NCI-H1105 treated with DMSO at 0.1 percent for 48 hours (cell line): ENCODE data around the gene SUGP1.
"Not testable (repeated sequence)": the region's sequence is repeated elsewhere in the genome, so short reads cannot be mapped to it uniquely, and the experiment has no call there.

Source experiments
- DNase-seq: peaks from one replicate; lab custom pipeline; 2025; lab: John Stamatoyannopoulos, UW

Gene SUGP1

DNA sequence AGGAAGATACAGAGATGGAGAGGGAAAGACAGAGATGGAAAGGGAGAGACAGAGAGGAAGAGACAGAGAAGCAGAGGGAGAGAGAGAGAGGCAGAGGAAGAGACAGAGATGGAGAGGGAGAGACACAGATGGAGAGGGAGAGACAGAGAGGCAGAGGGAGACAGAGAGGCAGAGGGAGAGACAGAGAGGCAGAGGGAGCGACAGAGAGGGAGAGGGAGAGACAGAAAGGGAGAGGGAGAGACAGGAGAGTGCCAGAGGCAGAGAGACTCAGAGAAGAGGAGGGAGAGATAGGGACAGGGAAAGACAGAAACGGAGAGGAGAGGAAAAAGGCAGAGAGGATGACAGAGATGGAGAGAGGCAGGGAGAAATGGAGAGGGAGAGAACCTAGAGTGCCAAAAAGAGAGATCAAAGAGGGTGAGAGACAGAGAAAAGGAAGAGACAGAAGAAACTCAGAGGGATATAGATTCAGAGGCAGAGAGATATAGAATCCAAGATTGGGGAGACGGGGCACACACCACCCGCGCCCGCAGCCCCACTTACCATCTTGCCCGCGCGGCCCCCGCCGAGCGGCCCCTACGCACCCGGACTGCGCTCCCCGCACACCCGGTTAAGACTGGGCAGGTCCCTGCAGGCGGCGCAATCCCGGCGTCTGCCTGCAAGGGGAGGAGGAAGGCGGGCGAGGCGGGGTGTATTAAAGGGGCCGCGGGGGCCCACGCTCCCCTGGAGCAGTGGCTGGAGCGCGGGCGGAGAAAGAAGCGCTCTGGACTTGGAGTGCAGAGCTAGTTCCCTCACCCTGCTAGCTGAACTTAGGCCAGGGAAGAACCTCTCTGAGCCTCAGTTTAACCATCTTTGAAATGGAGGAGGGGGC, 57.9 kb downstream of the SUGP1 start:
- DNase-seq, result no peak

DNA sequence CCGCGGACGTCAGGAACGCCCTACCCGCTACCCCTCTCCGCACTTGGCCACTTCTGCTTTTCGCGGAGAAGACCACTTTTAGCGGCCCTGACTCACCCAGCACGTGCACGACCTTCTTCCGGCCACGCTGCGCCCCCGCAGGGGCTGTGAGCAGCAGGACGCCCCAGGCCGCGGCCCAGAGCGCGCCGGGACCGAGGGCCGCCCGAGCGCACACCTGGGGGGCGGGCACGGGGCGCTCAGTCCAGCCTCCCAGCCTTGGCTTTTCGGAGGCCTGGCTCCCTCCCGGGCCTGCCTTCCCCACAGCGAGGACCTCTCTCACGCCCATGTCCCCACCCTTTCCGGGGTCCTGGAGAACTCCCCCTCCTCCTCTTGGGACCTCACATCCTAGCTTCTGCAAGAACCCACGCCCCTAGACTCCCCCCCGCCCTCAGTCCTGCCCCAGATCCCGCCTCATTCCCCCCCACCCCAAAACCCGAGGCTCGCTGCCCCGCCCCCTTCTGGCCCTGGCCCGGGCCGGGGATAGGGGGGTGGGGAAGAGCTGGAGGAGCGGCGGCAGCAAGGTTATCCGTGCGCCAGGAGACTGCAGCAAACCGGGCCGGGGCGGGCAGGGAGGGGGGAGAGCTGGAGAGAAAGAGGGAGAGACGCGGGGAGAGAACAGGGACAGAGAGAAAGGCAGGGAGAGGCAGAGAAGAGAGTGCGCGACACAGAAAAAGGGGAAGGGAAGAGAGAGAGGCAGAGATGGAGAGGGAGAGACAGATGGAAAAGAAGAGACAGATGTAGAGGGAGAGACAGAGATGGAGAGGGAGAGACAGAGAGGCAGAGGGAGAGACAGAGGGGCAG, 58.7 kb downstream of the SUGP1 start:
- DNase-seq, result no peak

DNA sequence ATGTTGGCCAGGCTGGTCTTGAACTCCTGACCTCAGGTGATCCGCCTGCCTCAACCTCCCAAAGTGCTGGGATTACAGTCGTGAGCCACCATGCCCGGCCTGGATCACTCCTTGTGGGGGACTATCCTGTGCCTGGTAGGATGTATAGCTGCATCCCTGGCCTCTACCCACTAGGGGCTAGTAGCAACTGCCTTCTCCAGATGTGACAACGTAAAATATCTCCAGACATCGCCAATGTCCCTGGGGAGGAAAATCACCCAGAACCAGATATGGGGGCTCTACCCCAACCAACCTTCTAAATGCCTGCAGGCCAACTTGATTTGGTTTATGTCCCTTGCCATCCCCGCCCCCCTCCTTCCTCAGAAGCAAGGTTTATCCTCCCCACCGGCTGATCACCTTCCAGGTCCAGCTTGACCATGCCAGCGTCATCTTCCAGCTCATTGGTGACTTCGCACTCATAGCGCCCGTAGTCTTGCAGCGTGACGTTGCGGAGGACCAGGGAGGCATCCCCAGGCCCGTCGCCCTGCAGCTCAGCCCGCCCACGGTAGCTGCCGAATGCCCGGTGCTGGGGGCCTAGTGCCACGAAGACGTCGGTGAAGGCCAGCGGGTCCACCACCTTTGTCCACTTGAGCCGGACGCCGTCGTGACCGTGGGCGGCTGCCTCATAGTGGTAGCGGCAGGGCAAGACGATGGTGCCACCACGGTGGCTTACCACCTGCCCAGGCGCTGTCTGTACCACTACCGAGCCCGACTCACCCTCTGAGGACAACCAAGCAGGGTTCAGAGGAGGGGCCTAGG, 59.7 kb downstream of the SUGP1 start:
- DNase-seq, result no peak

DNA sequence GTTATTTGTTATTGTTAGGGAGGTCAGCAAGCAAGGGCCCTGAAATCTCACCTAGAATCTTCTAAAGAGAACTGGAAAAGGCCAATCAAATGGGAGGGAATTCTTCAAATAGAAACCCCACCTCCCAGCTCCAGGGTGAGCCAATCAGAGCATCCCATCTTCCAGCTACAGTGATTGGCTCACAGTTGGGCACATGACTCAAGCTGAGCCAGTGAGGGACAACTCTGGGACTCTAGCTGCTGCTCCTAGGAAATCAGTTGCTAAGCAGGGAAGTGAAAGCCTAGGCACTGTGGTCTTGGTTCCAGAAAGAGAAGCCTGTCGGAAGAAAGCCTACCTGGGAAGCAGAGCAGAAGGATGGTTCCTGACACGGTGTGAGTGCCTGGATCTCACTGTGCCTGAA, 60.6 kb downstream of the SUGP1 start:
- DNase-seq, result no peak

DNA sequence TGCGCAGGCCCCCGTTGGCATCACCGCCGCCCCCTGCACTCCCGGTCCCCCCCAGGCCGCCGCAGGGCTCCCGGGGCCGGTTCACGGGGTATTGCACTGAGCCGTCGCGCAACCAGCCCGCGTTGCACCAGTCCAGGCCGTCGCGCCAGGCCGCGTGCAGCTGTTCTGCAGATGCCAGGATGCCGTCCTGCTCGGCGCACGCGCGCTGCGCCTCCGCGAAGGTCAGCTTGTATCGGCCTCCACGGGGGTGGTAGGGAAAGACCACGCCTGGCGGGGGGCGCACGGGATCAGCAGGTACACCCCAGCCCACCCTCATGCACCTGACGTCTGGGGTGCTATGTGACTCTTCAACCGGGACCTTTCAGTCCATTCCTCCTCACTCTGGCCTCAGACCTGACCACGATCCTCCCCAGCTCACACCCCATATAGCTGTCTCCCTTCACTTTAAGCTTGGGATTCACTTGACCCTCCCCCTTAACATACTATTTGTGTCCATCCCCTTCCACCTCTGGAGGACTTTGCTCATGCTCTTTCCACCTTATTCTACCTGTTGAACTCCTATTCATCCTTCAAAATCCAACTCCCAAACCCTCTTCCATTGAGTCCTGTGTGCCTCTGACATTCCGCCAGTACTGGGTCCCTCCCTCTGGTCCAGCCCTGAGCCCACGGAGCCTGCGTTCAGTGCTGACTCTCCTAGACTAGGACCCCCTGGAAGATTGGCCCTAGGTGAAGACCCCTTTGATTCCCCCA, 61.5 kb downstream of the SUGP1 start:
- DNase-seq, result no peak

DNA sequence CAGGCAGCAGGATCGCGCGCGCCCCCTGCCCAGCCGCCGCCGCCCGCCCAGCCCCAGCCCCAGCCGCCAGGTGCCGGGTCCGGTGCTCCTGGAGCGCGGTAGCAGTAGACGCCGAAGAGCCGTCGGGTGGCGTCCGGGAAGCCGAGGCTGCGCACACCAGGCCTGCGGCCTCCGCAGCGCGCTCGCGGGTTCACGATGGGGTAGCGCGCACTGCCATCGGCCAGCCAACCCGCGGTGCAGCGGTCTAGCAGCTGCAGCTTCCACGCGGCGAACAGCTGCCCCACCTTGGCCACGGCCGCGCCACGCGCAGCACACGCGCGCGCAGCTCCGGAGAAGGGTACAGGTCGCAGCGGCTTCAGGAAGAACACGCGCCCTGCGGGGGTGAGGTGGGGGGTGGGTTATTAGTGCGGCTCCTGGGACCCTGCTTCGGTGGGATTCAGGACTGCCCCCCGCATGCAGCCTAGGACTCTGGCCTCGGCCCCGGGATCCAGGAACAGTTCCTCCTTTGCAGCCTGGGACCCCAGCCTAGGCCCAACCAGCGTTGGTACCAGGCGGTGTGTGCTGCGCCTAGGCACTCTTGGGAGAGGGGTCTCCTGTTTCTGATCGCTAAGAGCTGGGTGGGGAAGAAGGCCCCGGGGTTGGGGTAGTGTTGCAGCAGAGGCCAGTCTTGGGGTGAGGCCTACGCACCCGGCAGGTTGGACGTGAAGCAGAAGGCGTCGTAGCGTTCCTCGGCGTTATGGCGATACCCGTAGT, 62.3 kb downstream of the SUGP1 start:
- no peak for DNase-seq

DNA sequence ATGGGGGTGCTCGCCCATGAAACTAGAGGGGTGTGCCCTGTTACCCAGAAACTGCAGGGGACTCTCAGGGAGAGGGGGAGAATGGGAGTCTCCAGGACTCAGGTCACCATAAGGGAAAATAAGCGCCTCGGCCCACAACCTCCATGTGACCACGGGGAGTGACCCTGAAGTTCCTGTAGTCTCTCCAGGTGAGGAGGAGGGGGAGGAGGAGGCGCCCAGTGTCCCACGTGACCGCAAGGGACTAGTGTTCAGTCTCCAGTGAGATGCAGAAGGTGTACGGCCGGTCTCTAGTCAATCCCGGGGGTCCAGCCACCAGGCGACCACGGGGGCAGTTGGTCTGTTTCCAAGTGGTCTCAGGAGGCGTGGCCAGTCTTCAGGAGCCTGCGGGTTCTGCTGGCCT, 63.2 kb downstream of the SUGP1 start:
- no peak for DNase-seq

DNA sequence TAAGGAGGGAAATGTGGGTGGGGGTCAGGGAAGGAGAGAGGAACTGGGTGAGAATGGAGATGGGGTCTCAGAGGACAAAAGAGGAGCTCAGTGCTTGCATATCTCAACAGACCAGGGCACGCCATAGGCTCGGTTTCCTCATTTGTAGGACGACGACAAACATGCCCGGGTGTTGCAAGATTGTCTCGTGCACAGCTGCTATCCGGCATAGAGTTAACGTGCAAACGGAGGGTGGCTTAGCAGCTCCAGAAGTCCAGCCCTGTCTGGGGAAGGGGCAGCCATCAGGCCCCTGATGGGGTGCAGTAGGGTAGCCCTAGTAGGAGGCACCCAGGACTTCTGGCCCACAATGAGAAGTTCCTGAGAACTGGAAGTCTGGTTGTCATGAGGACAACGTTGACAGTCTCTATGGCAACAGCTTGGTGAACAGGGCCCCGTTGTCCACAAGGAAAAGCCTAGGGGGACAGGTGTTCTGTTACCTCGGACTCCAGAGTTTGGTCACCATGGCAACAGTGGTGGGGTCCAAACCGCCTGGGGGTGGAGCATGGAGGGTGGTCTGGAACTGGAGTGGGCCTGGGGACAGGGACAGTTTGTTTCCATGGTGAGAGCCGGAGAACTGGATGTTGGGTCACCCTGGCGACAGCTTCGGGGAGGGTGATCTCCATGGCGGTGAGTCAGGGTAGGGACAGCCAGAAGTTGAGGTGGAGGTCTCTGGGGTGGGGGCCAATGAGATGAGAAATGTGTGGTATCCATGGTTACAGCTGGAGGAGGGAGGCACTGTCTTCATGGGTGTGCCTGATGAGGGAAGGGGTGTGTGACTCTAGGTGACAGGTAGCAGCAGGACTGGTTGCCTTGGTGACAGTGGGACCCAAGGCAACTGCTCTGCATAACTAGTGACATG, 64.0 kb downstream of the SUGP1 start:
- DNase-seq, result peak; percentile 62

DNA sequence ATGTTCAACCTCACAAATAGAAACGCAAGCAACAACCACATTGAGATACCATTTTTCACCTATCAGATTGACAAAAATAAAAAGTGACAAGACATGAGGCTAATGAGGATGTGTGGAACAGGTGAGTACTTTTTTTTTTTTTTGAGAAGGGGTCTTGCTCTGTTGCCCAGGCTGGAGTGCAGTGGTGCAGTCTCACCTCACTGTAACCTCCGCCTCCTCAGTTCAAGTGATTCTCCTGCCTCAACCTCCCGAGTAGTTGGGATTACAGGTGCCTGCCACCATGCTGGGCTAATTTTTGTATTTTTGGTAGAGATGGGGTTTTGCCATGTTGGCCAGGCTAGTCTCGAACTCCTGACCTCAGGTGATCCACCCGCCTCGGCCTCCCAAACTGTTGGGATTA, 66.9 kb downstream of the SUGP1 start:
- DNase-seq, result not testable (repeated sequence)

DNA sequence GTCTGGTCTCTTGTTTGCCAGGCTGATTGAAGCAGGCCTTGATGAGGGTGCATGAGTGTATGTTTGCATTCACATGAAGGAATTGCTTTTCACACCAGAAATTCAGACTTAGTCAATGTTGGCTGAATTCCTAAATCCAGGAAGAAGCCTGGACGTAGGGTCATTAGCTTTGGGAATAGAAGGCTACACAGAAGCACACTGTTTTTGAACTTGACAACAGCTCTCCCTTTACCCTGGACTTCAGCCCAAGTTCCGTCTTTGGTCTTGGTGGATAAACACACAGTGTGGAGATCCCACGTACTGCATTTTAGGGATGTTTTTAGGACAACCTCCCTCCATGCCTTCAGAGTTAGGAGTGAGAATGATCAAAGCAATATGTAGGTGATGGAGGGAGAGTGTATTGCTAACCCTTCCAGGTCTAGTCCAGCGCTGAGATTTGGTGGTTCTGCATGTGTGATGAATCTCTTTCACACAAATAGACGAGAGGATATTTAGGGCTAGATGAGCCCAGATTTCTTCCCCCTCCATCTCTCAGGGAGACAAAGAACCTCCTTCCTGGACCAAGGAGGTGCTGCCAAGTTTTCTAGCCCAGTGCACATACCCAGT, 70.0 kb downstream of the SUGP1 start:
- DNase-seq, result no peak

DNA sequence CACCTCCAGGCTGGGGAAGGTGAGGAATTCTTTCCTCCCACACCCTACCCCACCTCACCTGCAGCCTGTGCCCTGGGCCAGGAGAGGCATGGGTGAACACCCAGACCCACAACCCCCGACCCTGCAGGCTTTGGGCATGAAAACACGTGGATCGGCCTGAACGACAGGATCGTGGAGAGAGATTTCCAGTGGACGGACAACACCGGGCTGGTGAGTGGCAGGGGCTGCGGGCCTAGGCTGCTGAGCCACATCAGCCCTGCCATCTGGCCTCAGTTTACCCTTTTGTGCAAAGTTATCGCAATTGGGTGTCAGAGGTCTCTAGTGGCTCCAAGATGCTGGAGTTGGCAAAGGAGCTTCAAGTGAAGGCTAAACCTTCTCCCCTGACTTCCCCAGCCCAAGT, 79.8 kb downstream of the SUGP1 start:
- no peak for DNase-seq

DNA sequence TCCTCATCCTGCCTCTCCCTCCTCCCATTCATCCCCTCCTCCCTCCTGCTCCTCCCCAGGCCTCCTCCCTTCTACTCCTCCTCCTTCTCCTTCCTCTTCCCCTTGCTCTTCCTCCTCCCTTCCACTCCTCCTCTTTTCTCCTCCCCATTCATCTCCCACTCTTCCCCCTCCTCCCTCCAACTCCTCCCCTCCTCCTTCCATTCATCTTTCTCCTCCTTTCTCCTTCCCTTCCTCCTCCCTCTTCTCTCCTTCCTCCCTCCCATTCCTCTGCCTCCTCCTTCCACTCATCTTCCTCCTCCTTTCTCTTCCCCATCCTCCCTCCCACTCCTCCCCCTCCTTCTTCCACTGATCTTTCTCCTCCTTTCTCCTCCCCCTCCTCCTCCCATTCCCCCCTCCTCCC, 80.6 kb downstream of the SUGP1 start:
- DNase-seq, result no peak

DNA sequence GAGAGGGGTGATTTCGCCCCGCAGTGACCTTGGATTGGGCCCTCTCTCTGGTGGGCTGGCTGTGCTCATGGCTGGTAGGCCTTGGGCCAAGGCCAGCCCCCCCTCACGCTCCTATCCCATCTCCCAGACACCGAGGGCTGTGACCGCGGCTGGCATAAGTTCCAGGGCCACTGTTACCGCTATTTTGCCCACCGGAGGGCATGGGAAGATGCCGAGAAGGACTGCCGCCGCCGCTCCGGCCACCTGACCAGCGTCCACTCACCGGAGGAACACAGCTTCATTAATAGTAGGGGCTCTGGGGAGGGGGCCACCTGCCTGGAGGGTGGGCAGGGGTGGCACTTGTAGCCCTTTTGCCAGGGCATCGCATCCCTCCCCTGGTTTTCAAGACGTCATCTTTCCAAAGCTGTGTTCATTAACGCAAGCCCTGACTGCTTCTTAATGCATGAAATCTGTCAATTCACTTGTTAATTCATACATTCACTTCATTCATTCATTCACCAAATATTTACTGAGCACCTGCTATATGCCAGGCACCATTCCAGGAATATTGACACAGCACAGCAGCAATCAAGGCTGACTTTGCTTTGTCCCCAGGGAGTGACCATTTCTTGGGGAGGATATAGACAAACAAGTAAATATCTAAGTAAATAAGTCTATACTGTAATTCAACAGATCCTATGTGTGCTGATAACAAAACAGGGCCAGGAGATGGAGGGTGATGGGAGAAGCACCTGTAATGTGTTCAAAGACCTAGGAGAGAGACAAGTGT, 82.0 kb downstream of the SUGP1 start:
- DNase-seq, result no peak

DNA sequence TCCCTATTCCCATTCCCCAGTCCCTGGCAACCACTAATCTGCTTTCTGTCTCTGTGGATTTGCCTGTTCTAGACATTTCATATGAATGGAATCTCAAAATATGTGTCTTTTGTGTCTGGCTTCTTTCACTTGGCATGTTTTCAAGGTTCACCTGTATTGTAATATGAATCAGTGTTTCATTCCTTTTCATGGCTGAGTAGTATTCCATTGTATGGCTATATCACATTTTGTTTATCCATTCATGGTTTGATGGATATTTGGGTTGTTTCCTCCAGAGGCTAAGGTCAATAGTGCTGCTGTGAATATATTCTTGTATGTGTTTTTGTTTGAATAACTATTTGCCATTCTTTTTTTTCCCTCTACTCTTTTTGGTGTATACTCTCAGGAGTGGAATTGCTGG, 84.1 kb downstream of the SUGP1 start:
- DNase-seq, result no peak

DNA sequence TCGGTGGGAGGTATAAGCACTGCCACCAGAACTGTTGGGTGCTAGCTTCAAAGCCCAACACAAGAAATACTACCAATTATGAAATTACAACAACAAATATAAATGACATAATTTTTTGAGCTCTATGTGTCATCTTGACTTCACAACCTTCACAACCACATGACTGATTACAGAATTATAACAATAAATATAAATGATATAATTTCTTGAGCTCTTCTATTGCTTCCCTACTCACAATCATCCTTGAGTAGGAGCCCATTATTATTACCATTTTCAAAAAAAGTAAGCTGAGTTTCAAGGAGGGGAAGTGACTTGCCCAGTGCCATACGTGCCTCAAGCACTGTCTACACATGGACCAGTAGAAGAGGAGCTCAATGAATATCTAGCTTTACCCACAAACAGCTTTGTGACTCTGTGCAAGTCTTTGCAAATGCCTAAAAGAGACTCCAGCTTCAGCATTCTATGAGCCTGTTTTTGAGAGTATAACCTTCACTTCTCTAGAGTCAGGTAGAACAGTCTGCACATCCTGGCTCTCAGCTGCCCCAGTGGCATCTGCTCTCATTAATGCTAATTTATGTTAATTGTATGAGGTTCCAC, 86.0 kb downstream of the SUGP1 start:
- no peak for DNase-seq

DNA sequence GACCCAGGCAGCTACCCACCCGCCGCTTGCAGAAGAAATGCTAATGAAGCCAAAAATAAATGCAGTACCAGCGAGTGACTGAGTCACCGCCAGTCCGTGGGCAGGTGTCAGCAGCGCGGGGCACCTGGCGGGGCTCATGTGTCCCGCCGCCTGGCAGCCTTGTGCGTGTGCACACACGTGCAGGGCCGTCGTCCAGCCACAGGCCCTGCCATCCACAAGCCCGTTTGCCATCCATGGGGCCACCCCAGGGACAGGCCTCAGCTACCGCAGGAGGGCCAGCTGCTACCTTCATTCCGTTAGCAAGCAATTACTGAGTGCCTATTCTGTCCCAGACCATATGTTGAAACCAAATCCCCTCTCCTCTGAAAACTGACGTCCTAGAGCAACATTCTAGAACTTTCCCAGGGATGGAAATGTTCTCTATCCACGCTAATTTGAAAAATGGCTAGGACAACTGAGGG, 88.0 kb downstream of the SUGP1 start:
- no peak for DNase-seq

DNA sequence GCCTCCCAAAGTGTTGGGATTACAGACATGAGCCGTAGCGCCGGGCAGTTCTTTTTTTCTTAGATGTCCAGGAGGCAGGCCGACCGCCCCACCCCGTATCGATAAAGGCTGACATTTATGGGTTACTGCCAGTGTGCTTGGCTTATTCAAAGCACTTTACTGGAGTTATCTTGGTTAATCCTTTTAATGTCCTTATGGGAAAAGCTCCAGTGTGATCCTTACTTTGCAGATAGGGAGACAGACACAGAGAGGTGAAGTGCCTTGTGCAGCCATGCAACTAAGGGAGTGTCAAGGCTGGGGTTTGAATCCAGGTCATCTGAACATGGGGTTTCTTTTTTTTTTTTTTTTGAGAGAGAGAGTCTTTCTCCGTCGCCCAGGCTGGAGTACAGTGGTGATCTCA, 89.3 kb downstream of the SUGP1 start:
- DNase-seq, result no peak

DNA sequence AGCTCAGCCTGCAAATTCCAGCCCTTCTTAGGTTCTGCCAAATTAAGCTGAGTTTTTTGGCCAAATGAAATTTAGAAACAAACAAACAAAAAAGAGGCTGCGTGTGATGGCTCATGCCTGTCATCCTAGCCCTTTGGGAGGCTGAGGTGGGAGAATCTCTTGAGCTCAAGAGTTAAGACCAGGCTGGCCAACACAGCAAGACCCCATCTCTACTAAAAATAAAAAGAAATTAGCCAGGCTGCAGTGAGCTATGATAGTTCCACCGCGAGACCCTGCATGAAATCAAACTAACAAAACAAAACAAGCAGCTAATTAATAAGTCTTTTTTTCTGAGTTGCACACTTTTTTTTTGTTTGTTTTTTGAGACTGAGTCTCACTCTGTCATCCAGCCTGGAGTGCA, 90.6 kb downstream of the SUGP1 start:
- no peak for DNase-seq
